ENCODE measurements around the gene CBX1.

Gene CBX1

GRCh38 chr17:48101012-48101720 is at the start of gene CBX1:
TSS of gene CBX1 (minus strand) at chr17:48101478. CDS start at chr17:48077004, 24,474 bp downstream.
- peak within 1 kb of the TSS; percentile 68 for H3K4me3 ChIP-seq (ENCODE audit: low read length)
- TF ChIP-seq ZNF274 (IDR thresholded peaks at IDR 0.05; ENCODE audit: low read depth, low read length): no peak

- no peak overlapping the region for H3K4me3 ChIP-seq (ENCODE audit: low read length)
- no peak for TF ChIP-seq ZNF274 (IDR thresholded peaks at IDR 0.05; ENCODE audit: low read depth, low read length)
Observed at GRCh38 chr17:48150597-48151001, 49.3 kb upstream of the CBX1 start.

- TF ChIP-seq ZNF274 (IDR thresholded peaks at IDR 0.05; ENCODE audit: low read depth, low read length): no peak
- no peak overlapping the region for H3K4me3 ChIP-seq (ENCODE audit: low read length)
Observed at GRCh38 chr17:48149787-48150463, 48.6 kb upstream of the CBX1 start.

- H3K4me3 ChIP-seq (ENCODE audit: low read length): no peak overlapping the region
Observed at GRCh38 chr17:48148854-48149786, 47.8 kb upstream of the CBX1 start.

GRCh38 chr17:48148029-48148770 is 46.9 kb upstream of the CBX1 start:
- TF ChIP-seq ZNF274 (IDR thresholded peaks at IDR 0.05; ENCODE audit: low read depth, low read length): no peak
- H3K4me3 ChIP-seq (ENCODE audit: low read length): no peak overlapping the region

More at GRCh38 chr17:48148854-48149786, 47.8 kb upstream of the CBX1 start:
- TF ChIP-seq ZNF274 (IDR thresholded peaks at IDR 0.05; ENCODE audit: low read depth, low read length): no peak

GRCh38 chr17:48144976-48145798 is 43.9 kb upstream of the CBX1 start:
- TF ChIP-seq ZNF274 (IDR thresholded peaks at IDR 0.05; ENCODE audit: low read depth, low read length): no peak
- no peak overlapping the region for H3K4me3 ChIP-seq (ENCODE audit: low read length)

GRCh38 chr17:48144231-48144630 is 43.0 kb upstream of the CBX1 start:
- H3K4me3 ChIP-seq (ENCODE audit: low read length): no peak overlapping the region
- TF ChIP-seq ZNF274 (IDR thresholded peaks at IDR 0.05; ENCODE audit: low read depth, low read length): no peak

GRCh38 chr17:48143629-48144028 is 42.4 kb upstream of the CBX1 start:
- no peak for TF ChIP-seq ZNF274 (IDR thresholded peaks at IDR 0.05; ENCODE audit: low read depth, low read length)

GRCh38 chr17:48139944-48140343 is 38.7 kb upstream of the CBX1 start:
- no peak overlapping the region for H3K4me3 ChIP-seq (ENCODE audit: low read length)
- TF ChIP-seq ZNF274 (IDR thresholded peaks at IDR 0.05; ENCODE audit: low read depth, low read length): no peak

More at GRCh38 chr17:48143629-48144028, 42.4 kb upstream of the CBX1 start:
- no peak overlapping the region for H3K4me3 ChIP-seq (ENCODE audit: low read length)

- no peak for TF ChIP-seq ZNF274 (IDR thresholded peaks at IDR 0.05; ENCODE audit: low read depth, low read length)
- no peak overlapping the region for H3K4me3 ChIP-seq (ENCODE audit: low read length)
Observed at GRCh38 chr17:48137656-48138055, 36.4 kb upstream of the CBX1 start.

GRCh38 chr17:48134912-48135480 is 33.7 kb upstream of the CBX1 start:
- H3K4me3 ChIP-seq (ENCODE audit: low read length): no peak overlapping the region
- TF ChIP-seq ZNF274 (IDR thresholded peaks at IDR 0.05; ENCODE audit: low read depth, low read length): no peak

- no peak for TF ChIP-seq ZNF274 (IDR thresholded peaks at IDR 0.05; ENCODE audit: low read depth, low read length)
- no peak overlapping the region for H3K4me3 ChIP-seq (ENCODE audit: low read length)
Observed at GRCh38 chr17:48132385-48132784, 31.1 kb upstream of the CBX1 start.
